Skin of body (tissue), 3 donors: ENCODE data around the gene ABCG1. TPM values are rescaled to one million over a fixed set of nuclear protein-coding genes. Genes with fewer than 3 reads are reported as not detected.

ENCODE experiments used
- DNase-seq: peaks from one replicate; lab custom pipeline; 2025; lab: John Stamatoyannopoulos, UW
- small RNA-seq: library from RNA; depleted of rRNA; stranded (forward); fragments of <200 nt; gene quantifications from one replicate; pipeline ENCODE3, GENCODE V24; 2014; ENCODE audit warnings: low replicate concordance
- total RNA-seq: library from RNA; depleted of rRNA; stranded (reverse); fragments of >200 nt; gene quantifications from one replicate; pipeline ENCODE4 v1.2.3, GENCODE V29; 2014

ABCG1 gene
- total RNA-seq, 1 donor from 2014 or later, result 19.2 TPM

GRCh38 chr21:42344631-42345030 is 125.7 kb downstream of the ABCG1 start:
- DNase-seq, result no peak

GRCh38 chr21:42346441-42346840 is 127.5 kb downstream of the ABCG1 start:
- no peak for DNase-seq

Small RNA genes within 50 kb of the gene (small RNA-seq; reads per million reads assigned to genes)
- not detected for gene RNA5SP492

Other genes with a start within 250 kb of the ABCG1 start
- 11.7 TPM for gene ZBTB21, start 208.8 kb upstream of the ABCG1 start, total RNA-seq
- gene UMODL1, start 147.8 kb upstream of the ABCG1 start, total RNA-seq, result under 0.01 TPM
- 5.1 TPM for gene TFF3, start 96.3 kb downstream of the ABCG1 start, total RNA-seq
- not detected for gene TFF2, start 131.9 kb downstream of the ABCG1 start, total RNA-seq
- gene TFF1, start 147.4 kb downstream of the ABCG1 start, total RNA-seq, result not detected
- 0.30 TPM for gene TMPRSS3, start 176.9 kb downstream of the ABCG1 start, total RNA-seq
- gene UBASH3A, start 184.8 kb downstream of the ABCG1 start, total RNA-seq, result 0.20 TPM